ENCODE measurements around the gene HSP90B1. TPM values are rescaled to one million over a fixed set of nuclear protein-coding genes. Genes with fewer than 3 reads are reported as not detected.

Gene HSP90B1
- total and polyA plus RNA-seq, 12 donors = 203 to 1,021 (median 297) TPM

- Histone ChIP-seq H3K27ac (no peak overlapping the region), H3K9me3 (no peaks in the 10 kb centered on the region), H3K36me3 (no peaks in the 10 kb centered on the region), H3K4me1 (no peaks in the 10 kb centered on the region), H3K27me3 (no peaks in the 10 kb centered on the region), H3K4me3 (no peak overlapping the region)
- DNase-seq (no peak), ATAC-seq (no peak)
- intact Hi-C loops (cut with DNase I) = loop anchor here in 4 of 10 donors (5.0 to 10.0 kb wide), 2 partner anchors 221 to 223 kb away; no protein-coding TSS in a partner anchor
- TF ChIP-seq CTCF (IDR thresholded peaks at IDR 0.05) = no peak
- WGBS, 2 donors = 92 to 95% methylated on average over 2 of the region's 2 CpGs
Measured at GRCh38 chr12:103883908-103884307, 46.3 kb upstream of the HSP90B1 start.

DNA sequence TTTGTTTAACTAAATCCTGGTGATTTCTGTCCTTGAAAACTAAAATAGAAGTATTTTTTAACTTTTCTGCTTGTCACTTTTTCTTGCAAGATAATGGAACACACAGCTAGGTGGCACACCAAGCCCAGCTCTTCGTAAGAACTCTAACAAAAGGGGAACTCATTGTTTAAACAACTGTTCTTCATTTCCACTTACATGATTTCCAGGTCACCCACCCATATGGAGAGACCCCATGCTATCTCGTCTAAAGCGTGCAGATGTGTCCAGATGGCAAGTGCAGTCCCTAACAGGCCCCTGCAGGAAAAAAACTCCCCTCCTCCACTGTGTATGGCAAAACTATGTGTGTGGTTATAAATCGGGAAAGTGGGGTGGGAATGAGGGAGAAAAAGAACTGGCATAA is 45.9 kb upstream of the HSP90B1 start:
- H3K9me3 ChIP-seq = no peaks in the 10 kb centered on the region
- 33 to 38% methylated on average over 4 of the region's 4 CpGs for WGBS, 2 donors
- H3K4me1 ChIP-seq = no peaks in the 10 kb centered on the region
- H3K4me3 ChIP-seq = no peak overlapping the region
- intact Hi-C loops (cut with DNase I) = loop anchor here in 4 of 10 donors (5.0 to 10.0 kb wide), 2 partner anchors 220 to 223 kb away; no protein-coding TSS in a partner anchor
- no peaks in the 10 kb centered on the region for H3K36me3 ChIP-seq
- ATAC-seq = peak in 2 of 8 donors; percentile 37 to 38
- DNase-seq = no peak
- no peaks in the 10 kb centered on the region for H3K27me3 ChIP-seq
- peak in 7 of 9 donors; percentile 27 to 59 (median 46) for TF ChIP-seq CTCF (IDR thresholded peaks at IDR 0.05)
- H3K27ac ChIP-seq = no peak overlapping the region

GRCh38 chr12:103886195-103886797 is 43.9 kb upstream of the HSP90B1 start:
- intact Hi-C loops (cut with DNase I) = loop anchor here in 2 of 10 donors (10.0 kb wide), 1 partner anchor 219 kb away; no protein-coding TSS in a partner anchor
- H3K27me3 ChIP-seq = no peaks in the 10 kb centered on the region
- DNase-seq (no peak), ATAC-seq (no peak)
- H3K27ac ChIP-seq = no peak overlapping the region
- H3K36me3 ChIP-seq = no peaks in the 10 kb centered on the region
- WGBS, 2 donors = 61 to 85% methylated on average over 4 of the region's 4 CpGs
- no peak for TF ChIP-seq CTCF (IDR thresholded peaks at IDR 0.05)
- no peak overlapping the region for H3K4me3 ChIP-seq
- H3K4me1 ChIP-seq = no peaks in the 10 kb centered on the region
- H3K9me3 ChIP-seq = no peaks in the 10 kb centered on the region

DNA sequence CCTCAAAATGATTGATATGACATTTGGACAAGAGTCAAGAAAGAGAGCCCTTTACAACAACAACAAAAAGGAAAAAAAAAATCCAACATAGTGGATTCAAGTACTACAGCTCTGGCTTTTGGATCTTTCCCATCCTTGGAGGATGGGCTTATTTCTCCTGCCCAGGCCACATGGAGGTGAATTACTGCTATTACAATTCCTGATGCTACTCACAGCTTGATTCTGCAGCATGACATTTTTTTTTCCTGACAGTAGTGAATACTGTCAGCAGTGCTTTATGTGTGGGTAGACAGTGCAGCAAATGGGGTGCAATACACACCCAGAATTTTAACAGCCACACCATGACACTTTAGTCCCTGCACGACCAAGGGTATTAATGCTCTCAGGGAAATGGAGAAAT is 42.5 kb upstream of the HSP90B1 start:
- no peaks in the 10 kb centered on the region for H3K27me3 ChIP-seq
- H3K36me3 ChIP-seq = no peaks in the 10 kb centered on the region
- DNase-seq = no peak
- no peaks in the 10 kb centered on the region for H3K4me1 ChIP-seq
- no peak overlapping the region for H3K27ac ChIP-seq
- 83 to 84% methylated on average over 1 of the region's 1 CpG for WGBS, 2 donors
- ATAC-seq = no peak
- intact Hi-C loops (cut with DNase I) = loop anchor here in 2 of 10 donors (10.0 kb wide), 1 partner anchor 217 kb away; no protein-coding TSS in a partner anchor
- TF ChIP-seq CTCF (IDR thresholded peaks at IDR 0.05) = no peak
- H3K4me3 ChIP-seq = no peak overlapping the region
- H3K9me3 ChIP-seq = no peaks in the 10 kb centered on the region

Measured in heart right ventricle (tissue), 16 donors.